ENCODE measurements around the gene ARL14EP. TPM values are rescaled to one million over a fixed set of nuclear protein-coding genes. Genes with fewer than 3 reads are reported as not detected.

The ARL14EP gene
- total and polyA plus RNA-seq, 2 of the 8 experiments (the other 6 are each of a cell fraction or from before 2014, with no cell fraction given) = 14.3 to 29.6 TPM

DNA sequence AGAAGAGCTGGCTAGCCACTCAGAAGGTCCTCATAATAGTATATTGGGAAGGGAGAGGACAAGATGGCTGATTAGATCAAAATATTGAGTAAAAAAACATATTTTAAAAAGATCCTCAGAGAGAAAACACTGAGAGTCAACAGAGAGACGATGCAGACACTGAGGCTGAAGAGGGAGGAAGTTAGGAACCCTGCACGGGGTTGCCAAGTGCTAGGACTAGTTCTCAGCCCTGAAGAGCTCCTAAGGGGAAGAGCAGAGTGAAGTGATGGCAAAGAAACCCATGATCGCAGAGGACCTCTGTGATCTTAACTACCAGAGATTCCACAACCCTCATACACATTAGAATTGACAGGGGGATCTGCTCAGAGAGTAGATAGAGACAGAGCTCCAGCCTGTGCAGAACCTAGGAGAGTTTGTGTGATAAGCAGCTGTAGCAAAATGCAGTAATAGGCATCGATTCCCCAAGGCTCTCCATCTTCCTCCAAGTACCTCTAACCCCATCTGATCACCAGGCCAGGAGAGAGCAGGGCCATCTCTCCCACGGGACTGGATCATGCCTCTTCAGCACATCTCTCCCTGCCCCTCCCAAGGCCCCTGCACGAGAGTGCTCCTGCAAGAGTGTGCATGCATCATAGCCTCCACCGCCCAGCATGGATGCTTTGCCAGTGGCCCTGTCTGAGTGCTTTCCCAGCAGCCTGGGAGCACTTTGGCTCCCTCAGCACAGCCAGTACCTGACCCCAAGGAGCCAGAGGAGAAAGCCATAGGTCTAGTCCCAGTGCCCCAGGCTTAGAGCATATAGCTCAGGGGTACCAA lies 41.2 kb upstream of the ARL14EP start:
- H2BK5ac ChIP-seq (ENCODE audit: low read depth, low read length) = no peak overlapping the region
- H3K36me3 ChIP-seq (ENCODE audit: control insufficient read depth in 2 of 4, insufficient read depth in 4 of 4, low read length in 3 of 4) = no peaks in the 10 kb centered on the region
- ChIA-PET POLR2A (ENCODE audit: partially characterized antibody) (no interaction called here), CTCF (ENCODE audit: partially characterized antibody) (interaction anchor here (1.0 to 1.5 kb wide), 3 partner anchors 85 to 139 kb away, joined by 3 to 6 read pairs (median 3); no protein-coding TSS in a partner anchor)
- H3K4me2 ChIP-seq (ENCODE audit: insufficient read depth in 1 of 2, low read depth in 2 of 2, low read length in 2 of 2) = no peak overlapping the region
- no peak overlapping the region for H2BK15ac ChIP-seq (ENCODE audit: low read length)
- H2BK120ac ChIP-seq (replicated peaks; ENCODE audit: low read depth, low read length) = no peak overlapping the region
- no peak overlapping the region for H3K4me3 ChIP-seq (ENCODE audit: extremely low read depth in 1 of 4, insufficient read depth in 2 of 4, low read depth in 3 of 4, low read length in 4 of 4)
- H3K79me2 ChIP-seq (ENCODE audit: control insufficient read depth in 1 of 2, insufficient read depth in 2 of 2, low read length in 2 of 2) = no peaks in the 10 kb centered on the region
- H3K9ac ChIP-seq (replicated peaks in 1 of 4; ENCODE audit: extremely low read depth in 1 of 4, low read depth in 3 of 4, low read length in 3 of 4) = no peak overlapping the region
- no peak overlapping the region for H4K5ac ChIP-seq (ENCODE audit: insufficient read length, low read depth, low read length)
- no peak for DNase-seq (ENCODE audit: low read depth in 1 of 2, low spot score in 2 of 2)
- no peaks in the 10 kb centered on the region for H4K20me1 ChIP-seq (replicated peaks in 1 of 2; ENCODE audit: control insufficient read depth in 1 of 2, insufficient read depth in 2 of 2, low read length in 2 of 2)
- H3K79me1 ChIP-seq (ENCODE audit: low read depth, low read length) = no peaks in the 10 kb centered on the region
- no peak overlapping the region for H3K23ac ChIP-seq (ENCODE audit: insufficient read length)
- no peaks in the 10 kb centered on the region; the same call in 1 of the 2 replicates for H3K23me2 ChIP-seq (ENCODE audit: low read depth, low read length)
- no peak overlapping the region for H3K14ac ChIP-seq (ENCODE audit: insufficient read length)
- no peak for FAIRE-seq
- H3K27me3 ChIP-seq (replicated peaks in 1 of 4; ENCODE audit: control insufficient read depth in 3 of 4, extremely low read depth in 1 of 4, insufficient read depth in 3 of 4, low read length in 3 of 4) = no peaks in the 10 kb centered on the region
- H3K56ac ChIP-seq (replicated peaks; ENCODE audit: insufficient read length, low read depth, low read length) = no peak overlapping the region
- H2BK20ac ChIP-seq (ENCODE audit: low read length) = no peak overlapping the region
- no peak overlapping the region for H3K4ac ChIP-seq (replicated peaks; ENCODE audit: insufficient read length, low read depth, low read length)
- no peak overlapping the region for H4K8ac ChIP-seq (ENCODE audit: extremely low read depth, insufficient read depth, low read length)
- no peaks in the 10 kb centered on the region; a peak in 1 of 7 replicates for H3K4me1 ChIP-seq (replicated peaks in 1 of 4; ENCODE audit: control insufficient read depth in 3 of 4, insufficient read depth in 4 of 4, low read length in 3 of 4)
- H3K27ac ChIP-seq (ENCODE audit: low read depth, low read length) = no peak overlapping the region
- H2BK12ac ChIP-seq (ENCODE audit: low read depth, low read length) = no peak overlapping the region
- no peak overlapping the region for H3K18ac ChIP-seq (ENCODE audit: extremely low read depth, low read length)
- 86% methylated on average over 7 of the region's 7 CpGs; no CpG with 5 or more reads in 1 of the 2 experiments for WGBS, 2 experiments (ENCODE audit: extremely low coverage in 1 of 2, insufficient coverage in 1 of 2, insufficient read length in 1 of 2, insufficient replicate concordance in 2 of 2, low coverage in 1 of 2, low lambda C conversion rate in 2 of 2, missing lambda C conversion rate in 1 of 2)
- no peak overlapping the region for H4K91ac ChIP-seq (replicated peaks; ENCODE audit: insufficient read length, low read length)
- H3K9me3 ChIP-seq (ENCODE audit: insufficient read depth in 2 of 2, low read depth in 1 of 2, low read length in 1 of 2) = no peaks in the 10 kb centered on the region
- no peak overlapping the region for H2AK5ac ChIP-seq (ENCODE audit: low read depth, low read length)
- H2AFZ ChIP-seq (ENCODE audit: low read length) = 0 out of 2 replicates have a peak overlapping the region, but pooled peaks have one; percentile 5
- TF ChIP-seq SP4 (IDR thresholded peaks at IDR 0.05; ENCODE audit: low read length) (no peak), SIN3A (conservative IDR thresholded peaks at IDR 0.05 in 1 of 2, IDR thresholded peaks at IDR 0.05 in 1 of 2; ENCODE audit: low read depth in 1 of 2, low read length in 2 of 2) (no peak), SUZ12 (IDR thresholded peaks at IDR 0.05; ENCODE audit: low read length) (no peak), CBX5 (IDR thresholded peaks at IDR 0.05; ENCODE audit: low read depth, low read length) (no peak), SP1 (IDR thresholded peaks at IDR 0.05; ENCODE audit: low read depth, low read length) (no peak), CBX8 (IDR thresholded peaks at IDR 0.05; ENCODE audit: borderline replicate concordance, low read depth, low read length) (no peak)
- TF ChIP-seq, protein P1, sequence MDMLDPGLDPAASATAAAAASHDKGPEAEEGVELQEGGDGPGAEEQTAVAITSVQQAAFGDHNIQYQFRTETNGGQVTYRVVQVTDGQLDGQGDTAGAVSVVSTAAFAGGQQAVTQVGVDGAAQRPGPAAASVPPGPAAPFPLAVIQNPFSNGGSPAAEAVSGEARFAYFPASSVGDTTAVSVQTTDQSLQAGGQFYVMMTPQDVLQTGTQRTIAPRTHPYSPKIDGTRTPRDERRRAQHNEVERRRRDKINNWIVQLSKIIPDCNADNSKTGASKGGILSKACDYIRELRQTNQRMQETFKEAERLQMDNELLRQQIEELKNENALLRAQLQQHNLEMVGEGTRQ (IDR thresholded peaks at IDR 0.05; ENCODE audit: low read length) = no peak
- TF ChIP-seq, protein P2, sequence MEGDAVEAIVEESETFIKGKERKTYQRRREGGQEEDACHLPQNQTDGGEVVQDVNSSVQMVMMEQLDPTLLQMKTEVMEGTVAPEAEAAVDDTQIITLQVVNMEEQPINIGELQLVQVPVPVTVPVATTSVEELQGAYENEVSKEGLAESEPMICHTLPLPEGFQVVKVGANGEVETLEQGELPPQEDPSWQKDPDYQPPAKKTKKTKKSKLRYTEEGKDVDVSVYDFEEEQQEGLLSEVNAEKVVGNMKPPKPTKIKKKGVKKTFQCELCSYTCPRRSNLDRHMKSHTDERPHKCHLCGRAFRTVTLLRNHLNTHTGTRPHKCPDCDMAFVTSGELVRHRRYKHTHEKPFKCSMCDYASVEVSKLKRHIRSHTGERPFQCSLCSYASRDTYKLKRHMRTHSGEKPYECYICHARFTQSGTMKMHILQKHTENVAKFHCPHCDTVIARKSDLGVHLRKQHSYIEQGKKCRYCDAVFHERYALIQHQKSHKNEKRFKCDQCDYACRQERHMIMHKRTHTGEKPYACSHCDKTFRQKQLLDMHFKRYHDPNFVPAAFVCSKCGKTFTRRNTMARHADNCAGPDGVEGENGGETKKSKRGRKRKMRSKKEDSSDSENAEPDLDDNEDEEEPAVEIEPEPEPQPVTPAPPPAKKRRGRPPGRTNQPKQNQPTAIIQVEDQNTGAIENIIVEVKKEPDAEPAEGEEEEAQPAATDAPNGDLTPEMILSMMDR (IDR thresholded peaks at IDR 0.05; ENCODE audit: control extremely low read depth in 1 of 3, insufficient read depth in 1 of 3, low read depth in 1 of 3, low read length in 3 of 3) = no peak

Measured in H1 (cell line).